HG03342 (cell line): ENCODE data around the gene CTPS1.

Experiments
- ATAC-seq: cut with Tn5 transposase; IDR thresholded peaks from one replicate; pipeline ENCODE4 v1.9.1; 2021; ENCODE audit warnings: mild to moderate bottlenecking, moderate library complexity; ENCODE audit not compliant: unreplicated experiment

The CTPS1 gene

DNA sequence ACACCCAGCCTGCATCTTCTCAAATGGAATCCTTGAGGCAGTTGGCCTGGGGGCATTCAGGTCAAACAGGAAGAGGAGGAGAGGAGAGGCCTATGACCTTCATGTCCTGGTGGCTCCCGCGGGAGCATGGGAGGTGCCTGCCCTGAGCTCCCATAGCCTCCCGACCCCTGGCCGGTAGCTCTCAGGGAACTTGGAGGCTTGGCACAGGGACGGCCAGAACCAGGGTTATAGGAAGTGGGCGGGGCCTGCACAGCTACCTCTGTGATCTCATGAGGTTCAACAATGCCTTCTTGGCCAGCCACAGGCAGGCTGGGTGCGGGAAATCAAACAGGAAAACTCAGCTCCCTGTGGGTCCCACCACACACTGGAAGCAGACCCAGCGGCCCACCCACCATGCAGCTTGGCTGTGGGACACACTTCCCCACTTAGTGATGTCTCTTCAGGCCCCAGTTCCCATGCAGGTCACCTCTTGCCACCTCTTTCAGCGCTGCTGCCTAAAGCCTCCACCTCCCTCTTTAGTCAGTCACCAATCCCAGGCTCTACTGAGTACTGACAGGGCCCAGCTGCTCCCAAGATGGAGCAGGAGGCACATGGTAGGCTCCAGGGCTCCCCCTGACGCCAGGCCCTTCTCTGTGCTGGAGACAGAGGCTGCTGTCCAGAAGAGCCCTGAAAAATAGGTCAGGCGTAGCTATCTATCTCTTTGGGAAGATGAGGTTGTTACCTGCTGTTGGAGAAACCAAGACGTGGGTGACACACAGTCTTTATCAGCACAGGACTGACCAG lies 42.2 kb downstream of the CTPS1 start, which contains the start of gene SLFNL1:
SLFNL1 (minus strand) TSS at position 200 of the 783 bp plus-strand sequence. CDS start 1,065 bp downstream, outside the sequence.
- no peak for ATAC-seq

DNA sequence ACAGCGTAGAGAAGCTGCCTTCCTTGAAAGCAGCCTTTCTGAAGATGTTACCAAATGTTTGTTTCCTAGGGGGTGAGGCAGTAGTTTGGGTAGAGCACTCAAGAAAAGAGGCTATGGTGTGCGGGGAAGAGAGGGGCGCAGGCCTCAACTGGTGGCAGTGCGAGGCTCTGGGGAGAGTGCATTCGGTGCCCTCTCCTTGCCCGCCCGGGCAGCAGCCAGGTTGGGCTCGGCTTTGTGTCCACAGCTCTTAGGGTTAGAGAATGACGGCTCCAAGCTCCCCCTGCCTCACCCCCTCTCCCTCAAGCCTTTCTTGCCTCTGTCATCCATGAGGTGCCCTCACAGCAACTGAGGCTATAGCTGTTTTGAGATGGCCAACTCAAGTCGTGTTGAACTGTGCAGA lies 42.9 kb downstream of the CTPS1 start:
- ATAC-seq: no peak

DNA sequence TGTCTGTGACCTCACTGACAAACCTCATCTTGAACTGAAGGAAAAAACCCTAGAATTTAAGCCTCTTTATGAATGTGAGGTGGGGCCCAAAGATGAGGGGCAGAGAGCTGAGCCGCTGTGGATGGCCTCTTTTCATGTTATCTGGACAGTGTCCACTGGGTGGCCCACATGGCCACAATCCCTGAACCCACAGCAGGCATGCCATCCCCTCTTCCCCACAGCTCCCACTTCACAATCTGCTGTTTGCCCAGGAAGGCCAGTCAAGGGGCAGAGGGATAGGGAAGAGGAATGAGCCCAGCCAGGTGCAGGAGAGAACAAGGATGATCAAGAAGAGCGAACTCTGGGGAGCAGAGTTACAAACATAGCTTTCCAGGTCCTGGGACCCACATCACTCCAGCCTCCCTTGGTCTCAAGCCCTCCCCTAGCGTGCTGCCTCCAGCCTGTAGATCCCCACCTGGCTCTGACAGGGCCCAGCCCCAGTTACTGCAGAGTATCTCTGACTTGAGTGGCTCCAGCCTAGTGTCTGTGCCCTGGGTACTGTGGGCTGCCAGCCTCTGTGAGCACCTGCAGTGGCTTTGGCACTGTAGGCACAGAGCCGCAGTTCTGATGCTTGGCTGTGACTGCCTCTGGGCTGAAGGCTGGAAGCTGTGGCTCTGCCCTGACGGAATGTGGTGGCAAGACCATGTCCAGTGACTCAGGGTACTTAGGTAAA lies 43.9 kb downstream of the CTPS1 start:
- no peak for ATAC-seq

DNA sequence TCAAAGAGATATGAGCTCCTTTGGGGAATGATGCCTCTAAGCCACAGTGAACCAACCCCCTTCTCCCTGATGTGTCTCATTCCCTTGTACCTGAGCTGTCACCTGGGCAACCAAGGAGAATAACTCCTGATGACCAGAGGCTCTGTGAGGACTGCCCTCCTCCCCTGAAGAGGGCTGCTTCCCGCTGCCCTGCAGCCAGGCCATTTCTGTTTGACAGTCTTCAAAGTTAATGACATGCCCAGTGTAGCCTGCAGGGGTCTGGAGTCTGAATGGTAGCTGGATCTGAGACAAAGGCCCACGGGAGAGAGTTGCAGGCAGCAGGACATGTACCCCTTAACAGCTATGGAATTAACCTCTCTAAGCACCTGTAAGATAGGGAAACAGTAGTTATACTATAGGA lies 45.5 kb downstream of the CTPS1 start:
- ATAC-seq: no peak

DNA sequence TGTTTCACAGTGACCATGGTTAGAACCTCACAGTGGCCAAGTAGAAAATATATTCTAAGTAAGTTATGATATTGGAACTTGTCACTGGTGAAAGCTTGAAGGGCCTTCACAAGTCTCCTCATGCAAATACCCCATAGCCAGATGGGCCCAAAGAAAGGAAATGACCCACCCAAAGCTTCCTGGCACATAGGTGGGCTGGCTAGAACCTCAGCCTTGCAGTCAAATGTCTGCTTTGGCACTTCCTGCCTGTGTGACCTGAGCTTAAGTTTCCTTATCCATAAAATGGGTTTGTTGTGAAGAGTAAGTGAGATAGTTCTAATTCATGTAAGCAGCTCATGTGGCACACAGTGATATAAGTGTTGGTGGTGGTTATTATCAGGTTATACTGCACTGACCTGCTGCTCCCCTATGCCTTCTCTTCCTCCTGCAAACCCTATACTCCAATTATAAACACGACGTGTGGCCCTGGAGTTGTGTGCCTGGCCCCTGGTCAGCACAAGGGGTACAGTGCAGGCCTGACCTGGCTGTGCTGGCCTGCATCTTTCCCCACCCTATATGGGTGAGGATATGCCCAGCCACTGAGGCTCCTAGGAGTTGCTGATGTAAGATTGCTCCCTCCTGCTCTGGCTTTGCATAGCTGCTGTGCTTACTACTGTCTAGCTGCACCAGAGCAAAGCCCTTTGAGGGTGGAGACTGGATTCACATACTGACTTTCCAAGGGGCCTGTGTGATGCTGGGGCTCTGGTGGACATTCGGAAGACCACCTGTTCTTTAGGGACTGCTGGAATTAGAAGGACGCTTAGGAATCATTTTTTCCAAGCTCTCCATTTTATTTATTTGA lies 46.7 kb downstream of the CTPS1 start:
- ATAC-seq: no peak

DNA sequence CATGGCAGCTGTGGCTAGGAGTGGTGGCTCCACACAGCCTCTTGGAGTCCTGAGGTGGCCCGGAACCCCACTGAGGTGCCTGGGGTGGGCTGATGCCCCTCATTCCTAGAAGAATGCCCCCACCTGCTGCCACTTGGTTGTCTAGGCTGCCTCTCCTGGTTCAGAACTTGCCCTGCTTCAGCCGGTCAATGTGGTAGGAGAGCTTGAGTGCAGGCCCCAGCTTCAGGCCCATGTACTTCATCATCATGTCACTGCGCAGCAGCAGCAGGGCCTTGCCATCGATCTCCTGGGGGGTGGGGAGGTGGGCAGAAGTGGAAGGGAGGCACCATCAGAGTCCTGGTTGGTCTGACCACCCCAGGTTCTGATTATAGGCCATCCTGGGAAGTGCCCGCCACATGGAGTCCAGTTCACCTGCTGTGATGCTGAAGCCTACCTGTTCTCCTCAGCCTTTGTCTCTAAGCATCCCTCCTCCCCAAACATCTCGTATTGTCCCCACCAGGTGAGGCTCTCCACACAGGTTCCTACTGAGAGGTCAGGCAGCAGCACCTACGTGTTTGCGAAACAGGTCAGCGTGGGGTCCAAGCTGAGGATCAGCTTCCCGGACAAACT lies 48.6 kb downstream of the CTPS1 start:
- no peak for ATAC-seq

DNA sequence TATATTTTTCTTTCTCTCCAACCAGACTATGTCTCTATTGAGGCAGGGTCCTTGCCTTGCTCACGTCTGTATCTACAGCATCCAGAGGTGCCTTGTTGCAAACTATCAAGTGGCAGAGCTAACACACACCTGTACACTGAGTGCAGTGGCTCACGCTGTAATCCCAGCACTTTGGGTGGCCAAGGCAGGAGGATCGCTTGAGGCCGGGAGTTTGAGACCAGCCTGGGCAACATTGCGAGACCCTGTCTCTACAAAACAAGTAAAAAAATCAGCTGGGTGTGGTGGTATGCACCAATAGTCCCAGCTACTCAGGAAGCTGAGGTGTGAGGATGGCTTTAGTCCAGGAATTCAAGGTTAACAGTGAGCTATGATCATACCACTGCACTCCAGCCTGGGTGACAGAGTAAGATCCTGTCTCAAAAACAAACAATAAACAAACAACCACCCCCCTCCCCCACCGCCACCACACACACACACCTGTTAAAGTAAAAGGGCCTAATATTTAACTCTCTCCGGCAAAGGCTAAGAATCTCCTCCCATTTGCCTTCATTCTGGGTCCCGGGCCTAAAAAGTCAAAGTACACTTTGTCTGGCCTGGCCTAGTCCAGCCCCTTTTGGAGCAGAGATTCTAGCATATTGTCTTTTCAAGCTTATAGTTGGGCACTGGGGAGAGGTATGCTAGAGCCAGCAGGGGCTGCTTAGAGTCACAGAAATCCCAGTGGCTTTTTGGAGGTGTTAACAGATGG lies 51.5 kb downstream of the CTPS1 start:
- no peak for ATAC-seq

DNA sequence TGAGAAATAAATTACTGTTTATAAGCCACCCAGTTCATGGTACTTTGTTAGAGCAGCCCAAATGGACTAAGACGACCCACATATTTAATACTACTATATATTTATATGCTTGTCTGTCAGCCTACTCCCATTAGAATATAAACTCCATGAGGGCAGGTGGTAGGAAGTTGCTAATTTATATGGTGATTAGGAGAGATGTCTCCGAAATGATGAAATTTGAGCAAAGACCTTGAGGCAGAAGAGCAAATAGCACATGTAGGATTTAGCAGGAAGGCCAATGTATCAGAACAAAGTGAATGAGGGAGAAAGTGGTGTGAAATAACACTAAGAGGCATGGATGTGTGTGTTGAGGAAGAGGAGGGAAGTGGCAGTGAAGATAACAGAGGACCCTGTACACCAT lies 52.7 kb downstream of the CTPS1 start:
- no peak for ATAC-seq

DNA sequence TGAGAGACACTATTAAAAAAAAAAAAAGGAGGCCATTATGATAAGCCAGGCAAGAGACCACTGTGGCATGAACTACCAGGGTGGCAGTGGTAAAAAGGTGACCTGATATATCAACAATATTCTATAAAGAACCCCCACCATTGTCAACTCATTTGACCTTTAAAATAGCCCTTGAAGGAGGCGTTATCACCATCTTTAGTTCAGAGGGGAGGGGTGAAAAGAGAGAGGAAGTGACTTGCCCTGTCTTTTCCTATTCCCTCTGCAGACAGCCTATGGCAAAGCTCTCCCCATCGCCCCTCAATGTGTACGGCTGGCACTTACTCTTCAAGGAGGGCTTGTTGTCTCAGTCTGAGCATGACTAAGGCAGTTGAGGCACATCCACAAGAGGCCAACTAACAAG lies 53.8 kb downstream of the CTPS1 start:
- ATAC-seq: no peak

DNA sequence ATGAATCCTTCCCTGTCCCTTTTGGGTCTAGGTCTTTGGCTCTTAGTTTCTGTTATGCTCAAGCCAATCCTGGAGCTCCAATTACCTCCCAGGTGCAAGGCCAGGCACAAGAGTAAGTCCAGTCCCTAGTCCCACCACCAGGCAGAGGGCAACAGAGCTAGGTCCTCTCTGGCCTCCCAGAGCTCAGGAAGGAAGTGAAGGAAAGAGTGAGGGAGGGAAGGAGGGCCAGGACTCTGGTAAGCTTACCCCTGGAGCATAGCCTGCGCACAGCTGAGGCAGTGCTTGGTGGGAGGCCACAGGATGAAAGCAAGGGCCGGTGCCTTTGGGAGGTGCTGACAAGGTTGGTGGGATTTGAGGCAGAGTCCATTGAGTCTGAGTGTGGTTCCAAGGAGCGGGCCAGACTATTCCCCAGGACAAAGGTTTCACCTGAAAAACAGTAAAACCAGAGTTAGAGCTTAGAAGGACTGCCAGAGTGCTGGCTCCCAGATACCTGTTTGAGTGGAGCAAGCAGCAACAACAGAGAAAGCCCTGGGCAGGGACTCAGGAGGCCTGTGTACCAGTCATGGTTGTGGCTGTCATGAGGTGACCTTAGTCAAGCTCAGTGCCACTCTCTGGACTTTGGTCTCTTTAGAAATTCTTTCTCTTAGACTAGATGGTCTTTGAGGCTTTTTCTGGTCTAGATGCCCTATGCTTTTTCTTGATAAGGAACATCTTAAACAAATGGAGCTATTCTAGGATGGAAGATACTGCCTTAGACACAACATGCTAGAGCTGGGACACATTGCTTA lies 57.8 kb downstream of the CTPS1 start:
- ATAC-seq: no peak

DNA sequence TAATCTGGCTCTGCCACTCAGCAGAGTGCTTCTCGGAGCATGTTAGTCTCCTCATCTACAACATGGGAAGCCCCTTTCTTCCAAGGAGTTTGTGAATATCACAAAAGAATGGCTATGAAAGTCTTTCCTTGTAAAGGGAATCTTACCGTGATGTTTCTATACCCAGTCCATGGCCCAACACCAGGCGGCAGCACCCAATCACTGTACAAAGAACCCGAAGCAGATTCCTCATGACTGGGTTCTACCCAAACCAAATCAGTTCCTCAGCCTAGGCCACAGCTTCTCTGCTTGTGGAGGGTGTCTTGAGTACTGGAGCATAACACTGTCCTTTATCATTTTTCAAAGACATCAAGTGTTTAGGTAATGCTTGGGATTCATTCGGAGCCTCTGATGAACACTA lies 58.6 kb downstream of the CTPS1 start:
- ATAC-seq: no peak

DNA sequence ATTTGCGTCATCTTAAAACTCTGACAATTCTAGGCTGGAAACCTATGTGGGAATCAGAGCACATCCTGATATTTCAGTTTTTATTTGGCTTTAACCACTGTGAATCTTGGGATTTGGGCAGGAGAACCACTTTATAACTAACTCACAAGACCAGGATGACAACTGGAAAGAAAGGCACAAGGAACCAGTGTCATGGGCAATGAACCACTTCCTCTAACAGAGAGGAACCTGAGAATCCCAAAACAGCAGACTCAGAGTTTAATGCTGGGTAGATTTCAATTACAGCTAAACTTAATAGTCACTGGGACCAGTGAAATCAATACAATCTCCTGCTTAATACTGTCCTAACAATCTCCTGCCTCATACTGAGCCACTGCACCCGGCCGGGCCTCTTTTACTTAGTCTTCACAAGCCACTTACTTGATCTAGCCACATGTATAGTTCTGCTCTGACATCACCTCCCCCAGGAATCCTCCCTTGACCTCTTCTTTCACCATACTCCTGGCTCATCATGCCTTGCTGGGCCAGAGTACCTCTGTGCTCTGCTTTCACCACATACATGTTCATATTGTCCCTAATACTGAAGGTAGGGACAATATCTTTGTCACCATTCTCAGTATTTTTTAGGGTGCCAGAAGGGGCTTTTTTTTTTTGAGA lies 62.2 kb downstream of the CTPS1 start:
- ATAC-seq: no peak

DNA sequence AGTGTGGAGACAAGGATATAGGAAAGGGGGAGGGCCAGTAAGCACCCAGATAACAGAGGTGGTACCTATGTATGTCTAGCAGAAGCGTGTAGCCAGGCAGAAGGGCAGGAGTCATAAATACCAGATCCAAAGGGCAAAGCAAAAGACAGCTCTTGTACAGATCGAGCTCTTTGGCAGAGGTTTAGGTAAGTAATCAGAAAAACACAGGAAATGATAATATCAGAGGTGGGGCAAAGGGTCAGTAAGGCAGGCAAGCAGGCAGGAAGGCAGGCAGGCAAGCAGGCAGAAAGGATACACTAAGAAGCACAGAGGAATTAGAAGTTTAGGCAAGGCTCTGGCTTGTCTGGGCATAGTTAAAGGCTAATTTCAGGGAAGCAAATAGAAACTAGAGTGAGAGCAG lies 64.7 kb downstream of the CTPS1 start:
- ATAC-seq: no peak

DNA sequence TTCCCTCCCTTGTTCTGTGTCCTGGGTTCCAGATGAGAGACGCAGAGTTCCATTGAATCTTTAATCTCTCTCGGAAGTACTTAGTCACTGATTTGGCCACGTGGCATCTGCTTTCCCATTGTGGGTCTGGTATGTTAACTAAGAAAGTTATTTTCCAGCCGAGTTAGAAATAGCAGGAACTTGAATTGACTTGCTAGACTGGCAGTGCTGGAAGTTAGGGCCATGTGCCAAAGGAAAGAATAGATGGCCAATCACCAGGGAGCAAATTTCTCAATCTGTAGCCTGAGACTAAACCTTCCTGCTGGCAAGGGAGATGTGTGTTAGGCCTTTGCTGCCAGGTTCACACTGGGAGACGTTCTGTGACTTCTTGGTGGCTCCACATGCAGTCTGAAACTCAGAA lies 66.2 kb downstream of the CTPS1 start:
- no peak for ATAC-seq

DNA sequence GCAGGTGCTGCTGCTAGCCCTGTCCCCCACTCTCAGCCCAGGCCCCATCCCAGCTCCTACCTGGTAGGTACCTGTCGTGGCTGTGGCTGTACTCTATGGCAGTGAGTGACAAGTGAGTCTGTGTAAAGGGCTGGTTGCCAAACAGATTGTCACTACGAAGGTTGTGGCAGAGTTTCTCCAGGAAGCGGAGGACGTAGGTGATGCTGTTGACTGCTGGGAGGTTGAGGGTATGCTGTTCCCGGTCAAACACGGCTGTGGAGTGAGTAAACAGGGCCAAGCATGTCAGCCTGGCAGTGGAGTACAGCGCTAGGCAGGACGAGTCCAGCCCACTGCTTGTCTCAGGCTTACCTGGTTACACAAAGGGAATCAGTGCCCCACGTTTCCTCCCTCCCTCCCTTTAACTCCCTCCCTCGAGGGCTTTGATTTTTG lies 66.9 kb downstream of the CTPS1 start:
- ATAC-seq: no peak

DNA sequence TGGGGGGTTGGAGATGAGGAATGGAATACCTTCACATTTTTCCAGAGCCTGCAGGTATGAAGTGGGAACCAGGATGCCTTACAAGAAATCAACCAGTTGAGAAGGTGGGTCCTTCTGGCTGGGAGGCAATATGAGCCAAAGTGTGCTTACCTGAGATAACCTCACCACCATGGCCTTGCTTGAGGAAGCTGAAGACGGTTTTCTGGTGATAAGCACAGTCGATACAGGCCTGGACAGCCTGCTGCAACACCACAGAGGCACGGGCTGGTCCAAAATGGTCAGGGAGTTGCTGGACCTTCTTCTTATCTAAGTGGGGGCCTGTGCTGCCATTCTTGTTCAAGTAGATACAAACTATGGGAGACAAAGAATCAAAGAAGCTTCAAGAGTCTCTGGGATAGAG lies 69.0 kb downstream of the CTPS1 start:
- no peak for ATAC-seq

DNA sequence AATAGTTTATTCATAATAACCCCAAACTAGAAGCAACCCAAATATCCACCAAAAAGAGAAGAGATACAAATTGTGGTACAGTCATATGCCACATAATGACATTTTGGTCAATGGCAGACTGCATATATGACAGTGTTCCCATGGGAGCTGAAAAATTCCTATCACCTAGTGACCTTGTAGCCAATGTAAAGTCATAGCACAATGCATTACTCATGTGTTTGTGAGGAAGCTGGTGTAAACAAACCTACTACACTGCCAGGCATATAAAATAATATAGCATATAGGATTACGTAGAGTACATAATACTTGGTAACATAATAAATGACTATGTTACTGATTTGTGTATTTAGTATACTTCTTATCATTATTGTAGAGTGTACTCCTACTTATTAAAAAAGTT lies 71.5 kb downstream of the CTPS1 start:
- no peak for ATAC-seq

DNA sequence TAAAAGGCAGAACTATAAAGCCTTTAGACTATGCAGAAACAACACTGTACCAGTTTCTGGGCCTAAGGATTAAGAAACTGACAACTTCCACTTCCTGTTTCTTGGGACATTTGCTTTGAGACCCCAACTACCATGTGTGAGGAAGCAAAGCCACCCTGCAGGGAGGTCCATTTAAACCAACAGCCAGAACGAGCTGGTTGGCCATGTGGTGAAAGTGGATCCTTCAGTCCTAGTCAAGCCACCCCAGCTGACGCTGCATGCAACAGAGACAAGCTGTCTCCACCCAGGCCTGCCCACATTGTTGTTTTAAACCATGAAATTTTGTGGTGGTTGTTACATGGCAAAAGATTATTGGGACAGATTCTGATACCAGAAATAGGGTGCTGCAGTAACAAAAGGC lies 73.8 kb downstream of the CTPS1 start:
- ATAC-seq: no peak

DNA sequence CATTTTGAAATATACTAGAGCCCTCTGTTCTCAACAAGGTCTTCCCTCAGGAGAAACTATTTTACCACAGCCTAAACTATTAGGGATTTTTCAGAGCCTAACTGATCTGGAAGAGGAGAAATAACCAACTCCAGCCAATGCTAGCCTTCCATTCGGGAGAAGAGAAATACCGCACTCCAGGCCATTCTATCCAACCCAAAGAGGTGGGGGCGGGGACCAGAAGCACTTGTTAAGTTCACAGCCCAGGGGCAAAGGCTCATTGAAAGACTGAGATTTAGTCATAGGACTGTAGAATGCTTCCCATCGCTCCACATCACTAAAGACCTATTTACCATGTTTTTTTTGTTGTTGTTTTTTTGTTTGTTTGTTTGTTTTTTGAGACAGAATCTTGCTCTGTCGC lies 77.4 kb downstream of the CTPS1 start:
- no peak for ATAC-seq
